ENCODE measurements around the gene RIOK3. TPM values are rescaled to one million over a fixed set of nuclear protein-coding genes. Genes with fewer than 3 reads are reported as not detected.

RIOK3 gene
- total and polyA plus RNA-seq, 12 donors: 33.7 to 74.6 (median 61.8) TPM

DNA sequence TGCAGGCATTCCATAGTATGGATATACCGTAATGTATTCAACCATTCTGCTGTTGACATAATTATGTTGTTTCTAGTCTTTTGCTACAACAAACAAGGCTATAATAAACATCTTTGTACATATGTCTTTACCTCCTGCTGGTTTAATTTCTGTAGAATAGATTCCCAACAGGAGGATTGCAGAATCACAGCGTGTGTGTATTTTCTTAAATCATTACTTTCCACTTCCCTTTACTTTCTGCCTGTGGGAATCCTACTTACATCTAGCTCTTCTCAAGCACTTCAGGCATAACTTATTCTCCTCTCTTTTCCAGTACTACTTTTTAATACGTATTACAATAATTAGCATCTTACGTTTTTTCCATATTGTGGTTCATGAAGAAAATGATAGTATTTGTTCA is 13.0 kb upstream of the RIOK3 start:
- 89 to 90% methylated on average over 4 of the region's 4 CpGs for WGBS, 2 donors
- no peak overlapping the region for H3K4me3 ChIP-seq
- no peaks in the 10 kb centered on the region for H3K36me3 ChIP-seq
- ATAC-seq (no peak), DNase-seq (no peak)
- H3K9me3 ChIP-seq: no peaks in the 10 kb centered on the region
- intact Hi-C loops (cut with DNase I): no loop called here
- no peaks in the 10 kb centered on the region for H3K27me3 ChIP-seq
- TF ChIP-seq, protein P1, sequence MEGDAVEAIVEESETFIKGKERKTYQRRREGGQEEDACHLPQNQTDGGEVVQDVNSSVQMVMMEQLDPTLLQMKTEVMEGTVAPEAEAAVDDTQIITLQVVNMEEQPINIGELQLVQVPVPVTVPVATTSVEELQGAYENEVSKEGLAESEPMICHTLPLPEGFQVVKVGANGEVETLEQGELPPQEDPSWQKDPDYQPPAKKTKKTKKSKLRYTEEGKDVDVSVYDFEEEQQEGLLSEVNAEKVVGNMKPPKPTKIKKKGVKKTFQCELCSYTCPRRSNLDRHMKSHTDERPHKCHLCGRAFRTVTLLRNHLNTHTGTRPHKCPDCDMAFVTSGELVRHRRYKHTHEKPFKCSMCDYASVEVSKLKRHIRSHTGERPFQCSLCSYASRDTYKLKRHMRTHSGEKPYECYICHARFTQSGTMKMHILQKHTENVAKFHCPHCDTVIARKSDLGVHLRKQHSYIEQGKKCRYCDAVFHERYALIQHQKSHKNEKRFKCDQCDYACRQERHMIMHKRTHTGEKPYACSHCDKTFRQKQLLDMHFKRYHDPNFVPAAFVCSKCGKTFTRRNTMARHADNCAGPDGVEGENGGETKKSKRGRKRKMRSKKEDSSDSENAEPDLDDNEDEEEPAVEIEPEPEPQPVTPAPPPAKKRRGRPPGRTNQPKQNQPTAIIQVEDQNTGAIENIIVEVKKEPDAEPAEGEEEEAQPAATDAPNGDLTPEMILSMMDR (IDR thresholded peaks at IDR 0.05): no peak
- H3K27ac ChIP-seq: no peak overlapping the region
- H3K4me1 ChIP-seq: peaks cover 0 to 17% (median 14%) of the 10 kb centered on the region in 9 donors

DNA sequence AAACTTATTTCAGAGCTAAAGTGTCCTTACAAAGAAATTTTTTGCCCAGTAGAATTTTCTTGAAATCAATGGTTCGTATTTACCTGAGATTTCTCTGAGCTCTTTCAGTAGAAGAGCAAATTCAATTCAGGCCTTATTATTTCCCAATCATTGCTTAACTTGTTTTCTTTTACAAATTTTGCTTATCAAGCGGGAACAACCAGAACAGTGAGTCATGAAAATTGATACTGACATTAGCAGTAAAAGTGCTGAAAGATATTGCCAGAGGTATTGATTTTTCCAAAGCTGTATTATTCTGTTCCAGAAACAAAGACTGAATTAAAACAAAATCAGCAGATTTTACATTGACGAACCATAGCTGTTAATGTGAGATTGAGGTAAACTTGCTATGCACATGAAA is 10.1 kb upstream of the RIOK3 start:
- intact Hi-C loops (cut with DNase I): no loop called here
- H3K27me3 ChIP-seq: no peaks in the 10 kb centered on the region
- H3K27ac ChIP-seq: no peak overlapping the region
- H3K9me3 ChIP-seq: no peaks in the 10 kb centered on the region
- H3K4me3 ChIP-seq: no peak overlapping the region
- H3K36me3 ChIP-seq: no peaks in the 10 kb centered on the region
- TF ChIP-seq, protein P1 (IDR thresholded peaks at IDR 0.05): no peak
- H3K4me1 ChIP-seq: peaks cover 0 to 7% (median 5%) of the 10 kb centered on the region in 9 donors
- ATAC-seq (no peak), DNase-seq (no peak)
- WGBS, 2 donors: 93 to 98% methylated on average over 3 of the region's 3 CpGs

DNA sequence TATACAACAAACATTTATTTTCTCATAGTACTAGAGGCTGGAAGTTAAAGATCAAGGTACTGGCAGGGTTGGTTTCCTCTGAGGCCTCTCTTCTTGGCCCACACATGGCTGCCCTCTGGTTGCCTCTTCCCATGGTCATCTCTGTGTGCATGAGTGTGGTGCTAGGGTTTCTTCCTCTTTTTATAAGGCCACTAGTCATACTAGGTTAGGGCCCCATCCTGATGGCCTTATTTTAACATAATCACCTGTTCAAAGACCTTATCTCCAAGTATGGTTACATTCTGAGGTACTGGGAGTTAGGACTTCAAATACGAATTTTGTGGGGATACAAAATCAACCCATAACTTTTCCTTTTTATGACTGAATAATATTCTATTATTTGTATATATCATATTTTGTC is 4.8 kb upstream of the RIOK3 start:
- Histone ChIP-seq H3K36me3 (no peaks in the 10 kb centered on the region), H3K9me3 (no peaks in the 10 kb centered on the region), H3K27ac (no peak overlapping the region), H3K27me3 (no peaks in the 10 kb centered on the region), H3K4me1 (peaks cover 0 to 13% (median 7%) of the 10 kb centered on the region in 9 donors), H3K4me3 (no peak overlapping the region)
- 90 to 93% methylated on average over 1 of the region's 1 CpG for WGBS, 2 donors
- TF ChIP-seq, protein P1 (IDR thresholded peaks at IDR 0.05): no peak
- no peak for DNase-seq
- ATAC-seq: no peak
- intact Hi-C loops (cut with DNase I): no loop called here

DNA sequence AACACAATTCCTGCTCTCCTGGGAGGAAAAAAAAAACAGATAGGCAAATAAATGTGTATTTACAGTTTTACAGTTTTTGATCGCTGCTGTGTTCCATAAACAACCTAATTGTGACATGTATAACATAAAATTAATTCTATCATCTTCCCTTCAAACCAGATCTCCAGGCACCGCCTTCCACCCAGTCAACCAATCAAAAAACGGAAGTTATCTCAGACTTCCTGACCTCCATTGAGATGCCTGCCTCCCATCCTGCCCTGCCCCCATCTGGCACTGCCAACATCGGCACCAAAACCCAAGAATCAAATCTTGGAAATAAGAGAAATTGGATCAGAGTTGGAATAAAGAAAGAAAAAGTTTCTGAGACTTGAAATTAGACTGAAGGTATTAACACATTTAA is 3.1 kb upstream of the RIOK3 start:
- intact Hi-C loops (cut with DNase I): loop anchor here in 4 of 10 donors (5.0 kb wide), 4 partner anchors 52 to 1243 kb away; partner anchors contain the start of genes RMC1 (in 2 of the 4), NPC1 (in 1 of the 4) and RBBP8 (in 1 of the 4)
- Histone ChIP-seq H3K4me1 (peaks cover 0 to 27% (median 19%) of the 10 kb centered on the region in 9 donors), H3K27me3 (no peaks in the 10 kb centered on the region), H3K4me3 (no peak overlapping the region), H3K9me3 (no peaks in the 10 kb centered on the region), H3K36me3 (no peaks in the 10 kb centered on the region), H3K27ac (no peak overlapping the region)
- TF ChIP-seq, protein P1 (IDR thresholded peaks at IDR 0.05): no peak
- DNase-seq: no peak
- 66 to 86% methylated on average over 4 of the region's 4 CpGs for WGBS, 2 donors
- ATAC-seq: no peak
